GM12878 (cell line): ENCODE measurements around the gene PLXNA4.

Experiments used
- ATF2 ChIP-seq: IDR thresholded peaks from 2 replicates; pipeline ENCODE4 v1.6.1; 2012; ENCODE audit warnings: low read length, inconsistent platforms
- CREB1 ChIP-seq: IDR thresholded peaks from 2 replicates; pipeline ENCODE4 v1.6.1; 2012; ENCODE audit warnings: low read depth, mild to moderate bottlenecking, inconsistent platforms
- CTCF ChIP-seq, 3 experiments: IDR thresholded peaks in 2 of 3; conservative IDR thresholded peaks in 1 of 3; 2 replicates each; pipeline ENCODE4 v1.5.1; 2011; ENCODE audit warnings: low read depth in 3 of 3, low read length in 3 of 3, mild to moderate bottlenecking in 3 of 3, control low read depth in 2 of 3, moderate library complexity in 2 of 3, inconsistent platforms in 1 of 3, mixed read lengths in 1 of 3; ENCODE audit not compliant: control insufficient read depth in 2 of 3, insufficient read depth in 1 of 3; ENCODE audit errors: extremely low read depth in 1 of 3
- EP300 ChIP-seq, 2 experiments: fragments of 150-350 bp in 1 of 2; IDR thresholded peaks; 2 replicates each; pipeline ENCODE4 v1.6.1; 2011 to 2012; ENCODE audit warnings: low read depth in 2 of 2, low read length in 2 of 2, borderline replicate concordance in 1 of 2, improper control_type of control experiment in 1 of 2, inconsistent platforms in 1 of 2; ENCODE audit not compliant: control insufficient read depth in 1 of 2
- EZH2 ChIP-seq: IDR thresholded peaks from 2 replicates; pipeline ENCODE4 v1.6.1; 2012; ENCODE audit warnings: low read depth, mild to moderate bottlenecking, control low read depth, inconsistent platforms, low read length, borderline replicate concordance; ENCODE audit not compliant: control insufficient read depth
- MTA2 ChIP-seq: fragments of 450-650 bp; IDR thresholded peaks from 2 replicates; pipeline ENCODE4 v1.6.1; 2016; ENCODE audit warnings: low read depth, mild to moderate bottlenecking, moderate library complexity
- NFYB ChIP-seq: IDR thresholded peaks from 2 replicates; pipeline ENCODE4 v1.6.1; 2011; ENCODE audit warnings: low read depth, mild to moderate bottlenecking, low read length, improper control_type of control experiment, moderate library complexity; ENCODE audit not compliant: insufficient read depth
- POLR2A ChIP-seq: IDR thresholded peaks from 2 replicates; pipeline ENCODE4 v1.6.1; 2011; ENCODE audit warnings: low read depth, mild to moderate bottlenecking, low read length
- SP1 ChIP-seq: IDR thresholded peaks from one replicate; pipeline ENCODE4 v1.6.1; 2011; ENCODE audit warnings: low read depth, low read length
- SPI1 ChIP-seq: IDR thresholded peaks from 2 replicates; pipeline ENCODE4 v1.6.1; 2011; ENCODE audit warnings: low read depth, mild to moderate bottlenecking, low read length, moderate library complexity, borderline replicate concordance; ENCODE audit not compliant: insufficient read depth
- ZNF24 ChIP-seq: fragments of 450-650 bp; IDR thresholded peaks from 2 replicates; pipeline ENCODE4 v1.6.1; 2017; ENCODE audit warnings: antibody characterized with exemption, mild to moderate bottlenecking
- ZNF274 ChIP-seq: IDR thresholded peaks from one replicate; pipeline ENCODE4 v1.8.0; 2011; ENCODE audit not compliant: insufficient read length, insufficient read depth
- ZZZ3 ChIP-seq: IDR thresholded peaks from 2 replicates; pipeline ENCODE4 v1.6.1; 2011; ENCODE audit warnings: low read depth; ENCODE audit not compliant: control insufficient read depth, insufficient read length
- TF ChIP-seq, protein P1 (sequence below): fragments of 450-650 bp; IDR thresholded peaks from 2 replicates; pipeline ENCODE4 v1.6.1; 2016; ENCODE audit warnings: mild to moderate bottlenecking, moderate library complexity, borderline replicate concordance

- TF ChIP-seq CTCF (IDR thresholded peaks at IDR 0.05 in 2 of 3, conservative IDR thresholded peaks at IDR 0.05 in 1 of 3; ENCODE audit: control insufficient read depth in 2 of 3, extremely low read depth in 1 of 3, insufficient read depth in 1 of 3, low read depth in 3 of 3, low read length in 3 of 3) (no peak), MTA2 (no peak), ZNF24 (no peak), EZH2 (no peak), NFYB (no peak), ZNF274 (no peak), SPI1 (no peak), ATF2 (no peak), EP300 (IDR thresholded peaks at IDR 0.05; ENCODE audit: borderline replicate concordance in 1 of 2, control insufficient read depth in 1 of 2, low read depth in 2 of 2, low read length in 2 of 2) (no peak), POLR2A (no peak), SP1 (no peak), CREB1 (no peak), ZZZ3 (no peak)
- TF ChIP-seq, protein P1, sequence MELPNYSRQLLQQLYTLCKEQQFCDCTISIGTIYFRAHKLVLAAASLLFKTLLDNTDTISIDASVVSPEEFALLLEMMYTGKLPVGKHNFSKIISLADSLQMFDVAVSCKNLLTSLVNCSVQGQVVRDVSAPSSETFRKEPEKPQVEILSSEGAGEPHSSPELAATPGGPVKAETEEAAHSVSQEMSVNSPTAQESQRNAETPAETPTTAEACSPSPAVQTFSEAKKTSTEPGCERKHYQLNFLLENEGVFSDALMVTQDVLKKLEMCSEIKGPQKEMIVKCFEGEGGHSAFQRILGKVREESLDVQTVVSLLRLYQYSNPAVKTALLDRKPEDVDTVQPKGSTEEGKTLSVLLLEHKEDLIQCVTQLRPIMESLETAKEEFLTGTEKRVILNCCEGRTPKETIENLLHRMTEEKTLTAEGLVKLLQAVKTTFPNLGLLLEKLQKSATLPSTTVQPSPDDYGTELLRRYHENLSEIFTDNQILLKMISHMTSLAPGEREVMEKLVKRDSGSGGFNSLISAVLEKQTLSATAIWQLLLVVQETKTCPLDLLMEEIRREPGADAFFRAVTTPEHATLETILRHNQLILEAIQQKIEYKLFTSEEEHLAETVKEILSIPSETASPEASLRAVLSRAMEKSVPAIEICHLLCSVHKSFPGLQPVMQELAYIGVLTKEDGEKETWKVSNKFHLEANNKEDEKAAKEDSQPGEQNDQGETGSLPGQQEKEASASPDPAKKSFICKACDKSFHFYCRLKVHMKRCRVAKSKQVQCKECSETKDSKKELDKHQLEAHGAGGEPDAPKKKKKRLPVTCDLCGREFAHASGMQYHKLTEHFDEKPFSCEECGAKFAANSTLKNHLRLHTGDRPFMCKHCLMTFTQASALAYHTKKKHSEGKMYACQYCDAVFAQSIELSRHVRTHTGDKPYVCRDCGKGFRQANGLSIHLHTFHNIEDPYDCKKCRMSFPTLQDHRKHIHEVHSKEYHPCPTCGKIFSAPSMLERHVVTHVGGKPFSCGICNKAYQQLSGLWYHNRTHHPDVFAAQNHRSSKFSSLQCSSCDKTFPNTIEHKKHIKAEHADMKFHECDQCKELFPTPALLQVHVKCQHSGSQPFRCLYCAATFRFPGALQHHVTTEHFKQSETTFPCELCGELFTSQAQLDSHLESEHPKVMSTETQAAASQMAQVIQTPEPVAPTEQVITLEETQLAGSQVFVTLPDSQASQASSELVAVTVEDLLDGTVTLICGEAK, result no peak
Measured at GRCh38 chr7:132083537-132084123, 492.6 kb downstream of the PLXNA4 start.
